GM23338 (cell line): ENCODE measurements around the gene BICRAL. TPM values are rescaled to one million over a fixed set of nuclear protein-coding genes. Genes with fewer than 3 reads are reported as not detected.
"Not testable (repeated sequence)": the region's sequence is repeated elsewhere in the genome, so short reads cannot be mapped to it uniquely, and the experiment has no call there.

Experiments
- ATAC-seq: fragments of 200-7000 bp; cut with Tn5 transposase; 3 replicates; pipeline ENCODE4 v1.9.1; 2020
- DNase-seq: peaks from one replicate; pipeline ENCODE4 v3.0.0-alpha.2; 2015; ENCODE audit warnings: low spot score
- H2AFZ ChIP-seq: fragments of 200-600 bp; sonication (generic); 2 replicates; pipeline ENCODE4 v1.8.0; 2016; ENCODE audit warnings: antibody characterized with exemption, mild to moderate bottlenecking, moderate library complexity
- H3F3A ChIP-seq: fragments of 200-600 bp; sonication (generic); replicated peaks from 2 replicates; pipeline ENCODE4 v1.8.0; 2017; ENCODE audit warnings: antibody characterized with exemption, mixed run types, low read depth
- H3K27ac ChIP-seq: fragments of 200-600 bp; sonication (generic); 2 replicates; pipeline ENCODE4 v1.6.1; 2016; ENCODE audit warnings: low read depth
- H3K27me3 ChIP-seq: fragments of 200-600 bp; sonication (generic); 2 replicates; pipeline ENCODE4 v1.8.0; 2016; ENCODE audit warnings: mild to moderate bottlenecking, mixed run types, moderate library complexity; ENCODE audit not compliant: insufficient read depth
- H3K36me3 ChIP-seq: fragments of 200-600 bp; sonication (generic); 2 replicates; pipeline ENCODE4 v1.8.0; 2016; ENCODE audit warnings: mild to moderate bottlenecking; ENCODE audit not compliant: insufficient read depth
- H3K4me1 ChIP-seq: fragments of 200-600 bp; sonication (generic); 2 replicates; pipeline ENCODE4 v1.8.0; 2016; ENCODE audit warnings: mild to moderate bottlenecking, moderate library complexity; ENCODE audit not compliant: insufficient read depth
- H3K4me2 ChIP-seq: fragments of 200-600 bp; sonication (generic); 2 replicates; pipeline ENCODE4 v1.7.1; 2017; ENCODE audit warnings: mixed run types
- H3K4me3 ChIP-seq: fragments of 200-600 bp; sonication (generic); 2 replicates; pipeline ENCODE4 v1.6.1; 2016; ENCODE audit warnings: mixed run types
- H3K79me2 ChIP-seq: fragments of 200-600 bp; sonication (generic); replicated peaks from 2 replicates; pipeline ENCODE4 v1.8.0; 2017; ENCODE audit warnings: mild to moderate bottlenecking; ENCODE audit not compliant: insufficient read depth
- H3K9me2 ChIP-seq: fragments of 200-600 bp; sonication (generic); 2 replicates; pipeline ENCODE4 v1.8.0; 2017; ENCODE audit not compliant: insufficient read depth
- H4K20me1 ChIP-seq: fragments of 200-600 bp; sonication (generic); replicated peaks from 2 replicates; pipeline ENCODE4 v1.8.0; 2017; ENCODE audit warnings: mild to moderate bottlenecking; ENCODE audit not compliant: insufficient read depth
- H3K27ac Mint-ChIP-seq: 2 replicates; pipeline ENCODE4 v1.8.0; 2020; ENCODE audit warnings: inconsistent platforms, mild to moderate bottlenecking, moderate library complexity, mixed read lengths
- H3K27me3 Mint-ChIP-seq: 3 replicates; pipeline ENCODE4 v1.8.0; 2022; ENCODE audit warnings: low read depth, mild to moderate bottlenecking, moderate library complexity, mixed read lengths, inconsistent platforms; ENCODE audit not compliant: insufficient read depth, poor library complexity
- H3K36me3 Mint-ChIP-seq: 3 replicates; pipeline ENCODE4 v1.8.0; 2021; ENCODE audit warnings: low read depth, mild to moderate bottlenecking, inconsistent platforms, moderate library complexity, mixed read lengths
- H3K4me1 Mint-ChIP-seq: 3 replicates; pipeline ENCODE4 v1.8.0; 2020; ENCODE audit warnings: mild to moderate bottlenecking, inconsistent platforms, mixed read lengths
- H3K4me3 Mint-ChIP-seq: 3 replicates; pipeline ENCODE4 v1.8.0; 2021; ENCODE audit warnings: moderate library complexity, mild to moderate bottlenecking, inconsistent platforms, mixed read lengths
- H3K9me3 Mint-ChIP-seq: 3 replicates; pipeline ENCODE4 v1.8.0; 2020; ENCODE audit warnings: moderate library complexity, mild to moderate bottlenecking, inconsistent platforms, mixed read lengths
- CREB1 ChIP-seq: fragments of 250-450 bp; sonication (Bioruptor Pico); IDR thresholded peaks from 2 replicates; pipeline ENCODE4 v1.5.0; 2020; ENCODE audit warnings: low read depth, mild to moderate bottlenecking, moderate library complexity
- EZH2 ChIP-seq: fragments of 200-600 bp; sonication (generic); IDR thresholded peaks from one replicate; pipeline ENCODE4 v1.8.0; 2017; ENCODE audit warnings: antibody characterized with exemption, mild to moderate bottlenecking, low read depth; ENCODE audit not compliant: unreplicated experiment
- JUNB ChIP-seq: IDR thresholded peaks from one replicate; pipeline ENCODE4 v1.6.1; 2016; ENCODE audit warnings: antibody characterized with exemption; ENCODE audit not compliant: unreplicated experiment
- NANOG ChIP-seq: IDR thresholded peaks from 2 replicates; pipeline ENCODE4 v1.6.1; 2016; ENCODE audit warnings: antibody characterized with exemption, borderline replicate concordance
- STAT1 ChIP-seq: IDR thresholded peaks from one replicate; pipeline ENCODE4 v1.6.1; 2016; ENCODE audit warnings: antibody characterized with exemption; ENCODE audit not compliant: unreplicated experiment
- ZNF114 ChIP-seq: fragments of 250-450 bp; sonication (Bioruptor Pico); IDR thresholded peaks from 2 replicates; pipeline ENCODE4 v1.5.0; 2020; ENCODE audit warnings: mild to moderate bottlenecking, moderate library complexity
- ZNF331 ChIP-seq: fragments of 250-450 bp; sonication (Bioruptor Pico); IDR thresholded peaks from 2 replicates; pipeline ENCODE4 v1.5.0; 2020; ENCODE audit warnings: low read depth, mild to moderate bottlenecking, moderate library complexity
- ZNF462 ChIP-seq: fragments of 250-450 bp; sonication (Bioruptor Pico); IDR thresholded peaks from 2 replicates; pipeline ENCODE4 v1.5.0; 2020; ENCODE audit warnings: mild to moderate bottlenecking, moderate library complexity
- polyA plus RNA-seq: library from polyadenylated mRNA; unstranded; fragments of >200 nt; fragmentation: Nextera tagmentation; extraction: Ambion mirVana; gene quantifications from 2 replicates; pipeline ENCODE4 v1.2.1, GENCODE V29; 2016
- total RNA-seq: library from RNA; depleted of rRNA; stranded (reverse); fragments of >200 nt; shearing (Covaris generic); gene quantifications from 2 replicates; pipeline ENCODE4 v1.2.3, GENCODE V29; 2014
- TF ChIP-seq, protein P1 (sequence below): IDR thresholded peaks from 2 replicates; pipeline ENCODE4 v1.6.1; 2016; ENCODE audit warnings: antibody characterized with exemption
- TF ChIP-seq, protein P2 (sequence below), 2 experiments: fragments of 200-600 bp in 1 of 2; sonication (generic) in 1 of 2; conservative IDR thresholded peaks; 2 replicates each; pipeline versions ENCODE4 v1.5.1 to v1.6.1; 2016 to 2017; ENCODE audit warnings: antibody characterized with exemption in 2 of 2, low read depth in 2 of 2, mild to moderate bottlenecking in 2 of 2, moderate library complexity in 1 of 2

Gene BICRAL
- total and polyA plus RNA-seq, 2 experiments from 2014 or later = 3.4 to 11.7 TPM

GRCh38 chr6:42813906-42814444, 32.1 kb downstream of the BICRAL start (continued):
- TF ChIP-seq NANOG (no peak), JUNB (no peak)
- TF ChIP-seq, protein P1, sequence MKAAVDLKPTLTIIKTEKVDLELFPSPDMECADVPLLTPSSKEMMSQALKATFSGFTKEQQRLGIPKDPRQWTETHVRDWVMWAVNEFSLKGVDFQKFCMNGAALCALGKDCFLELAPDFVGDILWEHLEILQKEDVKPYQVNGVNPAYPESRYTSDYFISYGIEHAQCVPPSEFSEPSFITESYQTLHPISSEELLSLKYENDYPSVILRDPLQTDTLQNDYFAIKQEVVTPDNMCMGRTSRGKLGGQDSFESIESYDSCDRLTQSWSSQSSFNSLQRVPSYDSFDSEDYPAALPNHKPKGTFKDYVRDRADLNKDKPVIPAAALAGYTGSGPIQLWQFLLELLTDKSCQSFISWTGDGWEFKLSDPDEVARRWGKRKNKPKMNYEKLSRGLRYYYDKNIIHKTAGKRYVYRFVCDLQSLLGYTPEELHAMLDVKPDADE = no peak

- not testable (repeated sequence) for H3K4me3 Mint-ChIP-seq, H4K20me1 ChIP-seq, DNase-seq, ATAC-seq, H3K27ac ChIP-seq, H3K27ac Mint-ChIP-seq, H3F3A ChIP-seq, H3K36me3 Mint-ChIP-seq, H2AFZ ChIP-seq, H3K79me2 ChIP-seq, H3K9me3 Mint-ChIP-seq, H3K27me3 ChIP-seq, H3K36me3 ChIP-seq, H3K9me2 ChIP-seq, H3K4me2 ChIP-seq, H3K4me3 ChIP-seq, H3K27me3 Mint-ChIP-seq
- H3K4me1 Mint-ChIP-seq = peaks cover 22% of the 10 kb centered on the region
- H3K4me1 ChIP-seq = peaks cover 22% of the 10 kb centered on the region
Observed at GRCh38 chr6:42815726-42816125, 33.9 kb downstream of the BICRAL start.

DNA sequence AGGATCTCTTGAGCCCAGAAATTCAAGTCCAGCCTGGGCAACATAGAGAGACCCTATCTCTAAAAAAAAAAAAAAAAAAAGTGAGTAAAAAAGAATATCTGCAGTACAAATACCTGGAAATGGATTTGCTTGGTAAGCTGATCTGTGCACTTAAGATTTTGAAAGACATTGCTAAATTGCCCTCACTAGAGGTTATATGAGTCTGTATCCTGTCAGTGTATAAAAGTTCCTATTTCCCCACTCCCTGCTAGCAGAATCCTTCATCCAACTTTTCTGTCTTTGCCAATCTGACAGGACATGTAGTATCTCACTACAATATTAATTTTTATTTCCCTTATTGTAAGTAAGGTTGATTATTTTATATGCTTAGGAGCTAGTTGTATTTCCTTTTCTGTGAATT, 36.1 kb downstream of the BICRAL start:
- Mint-ChIP-seq H3K9me3 (no peaks in the 10 kb centered on the region), H3K27ac (no peak overlapping the region), H3K27me3 (no peaks in the 10 kb centered on the region), H3K36me3 (peaks cover 2% of the 10 kb centered on the region; the same call in 2 of the 3 replicates), H3K4me3 (no peak overlapping the region), H3K4me1 (peaks cover 31% of the 10 kb centered on the region)
- Histone ChIP-seq H3K9me2 (no peaks in the 10 kb centered on the region), H3K4me2 (no peak overlapping the region), H3K79me2 (no peaks in the 10 kb centered on the region), H3K27me3 (no peaks in the 10 kb centered on the region), H3K36me3 (peaks cover 4% of the 10 kb centered on the region; the same call in 1 of the 2 replicates), H3K27ac (no peak overlapping the region), H2AFZ (no peak overlapping the region), H3K4me3 (no peak overlapping the region), H3F3A (no peaks in the 10 kb centered on the region), H4K20me1 (0 out of 2 replicates have a peak, but pooled peaks cover 4% of the 10 kb centered on the region), H3K4me1 (peaks cover 27% of the 10 kb centered on the region)
- no peak for ATAC-seq
- DNase-seq = no peak
- TF ChIP-seq, protein P2, sequence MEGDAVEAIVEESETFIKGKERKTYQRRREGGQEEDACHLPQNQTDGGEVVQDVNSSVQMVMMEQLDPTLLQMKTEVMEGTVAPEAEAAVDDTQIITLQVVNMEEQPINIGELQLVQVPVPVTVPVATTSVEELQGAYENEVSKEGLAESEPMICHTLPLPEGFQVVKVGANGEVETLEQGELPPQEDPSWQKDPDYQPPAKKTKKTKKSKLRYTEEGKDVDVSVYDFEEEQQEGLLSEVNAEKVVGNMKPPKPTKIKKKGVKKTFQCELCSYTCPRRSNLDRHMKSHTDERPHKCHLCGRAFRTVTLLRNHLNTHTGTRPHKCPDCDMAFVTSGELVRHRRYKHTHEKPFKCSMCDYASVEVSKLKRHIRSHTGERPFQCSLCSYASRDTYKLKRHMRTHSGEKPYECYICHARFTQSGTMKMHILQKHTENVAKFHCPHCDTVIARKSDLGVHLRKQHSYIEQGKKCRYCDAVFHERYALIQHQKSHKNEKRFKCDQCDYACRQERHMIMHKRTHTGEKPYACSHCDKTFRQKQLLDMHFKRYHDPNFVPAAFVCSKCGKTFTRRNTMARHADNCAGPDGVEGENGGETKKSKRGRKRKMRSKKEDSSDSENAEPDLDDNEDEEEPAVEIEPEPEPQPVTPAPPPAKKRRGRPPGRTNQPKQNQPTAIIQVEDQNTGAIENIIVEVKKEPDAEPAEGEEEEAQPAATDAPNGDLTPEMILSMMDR (conservative IDR thresholded peaks at IDR 0.05; ENCODE audit: low read depth in 2 of 2) = no peak
- no peak for TF ChIP-seq NANOG
- TF ChIP-seq, protein P1 = no peak
- TF ChIP-seq STAT1 = no peak
- TF ChIP-seq EZH2 = no peak
- TF ChIP-seq CREB1 (CRISPR knock-in tag) = no peak
- no peak for TF ChIP-seq ZNF331
- TF ChIP-seq ZNF462 (CRISPR knock-in tag) = no peak
- no peak for TF ChIP-seq ZNF114
